ENCODE results near the gene CTBP2. TPM values are rescaled to one million over a fixed set of nuclear protein-coding genes. Genes with fewer than 3 reads are reported as not detected.

Gene CTBP2
- total RNA-seq, 1 experiment from 2014 or later, result 125 TPM

DNA sequence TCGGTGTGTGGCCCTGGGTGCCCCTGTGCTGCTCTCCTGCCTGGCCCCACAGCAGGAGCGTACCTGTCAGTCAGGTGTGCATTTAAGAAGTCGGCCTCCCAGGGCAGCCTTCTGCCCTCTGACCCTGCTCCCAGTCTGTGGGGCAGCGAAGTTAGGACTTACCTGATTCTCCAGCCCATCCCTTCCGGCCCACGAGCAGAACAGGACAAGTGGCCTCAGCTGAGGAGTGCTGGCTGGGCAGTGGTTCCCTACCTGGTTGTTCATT, 24.7 kb downstream of the CTBP2 start:
- Histone ChIP-seq H3K9me3 (ENCODE audit: control insufficient read depth, insufficient read depth, low read depth, low read length) (no peaks in the 10 kb centered on the region), H3K4me1 (ENCODE audit: control insufficient read depth, insufficient read depth, low read length) (peaks cover 31% of the 10 kb centered on the region), H3K4me3 (ENCODE audit: low read depth in 2 of 2, low read length in 2 of 2) (no peak overlapping the region), H3K27me3 (ENCODE audit: control insufficient read depth, insufficient read depth, low read length) (no peaks in the 10 kb centered on the region), H3K36me3 (ENCODE audit: control insufficient read depth, insufficient read depth, low read length) (0 out of 2 replicates have a peak, but pooled peaks cover 2% of the 10 kb centered on the region), H3K27ac (ENCODE audit: low read length) (no peak overlapping the region)
- in situ Hi-C loops (cut with HindIII; ENCODE audit: low pct_unique_long_range_greater_than_20kb, low sequenced_read_pairs) (no loop called here), intact Hi-C loops (cut with micrococcal nuclease; ENCODE audit: unreplicated experiment) (no loop called here)
- ChIA-PET CTCF (no interaction called here), POLR2A (no interaction called here)
- BruUV-seq (replicated peaks), result no TSS peak
- TF ChIP-seq, protein P1, sequence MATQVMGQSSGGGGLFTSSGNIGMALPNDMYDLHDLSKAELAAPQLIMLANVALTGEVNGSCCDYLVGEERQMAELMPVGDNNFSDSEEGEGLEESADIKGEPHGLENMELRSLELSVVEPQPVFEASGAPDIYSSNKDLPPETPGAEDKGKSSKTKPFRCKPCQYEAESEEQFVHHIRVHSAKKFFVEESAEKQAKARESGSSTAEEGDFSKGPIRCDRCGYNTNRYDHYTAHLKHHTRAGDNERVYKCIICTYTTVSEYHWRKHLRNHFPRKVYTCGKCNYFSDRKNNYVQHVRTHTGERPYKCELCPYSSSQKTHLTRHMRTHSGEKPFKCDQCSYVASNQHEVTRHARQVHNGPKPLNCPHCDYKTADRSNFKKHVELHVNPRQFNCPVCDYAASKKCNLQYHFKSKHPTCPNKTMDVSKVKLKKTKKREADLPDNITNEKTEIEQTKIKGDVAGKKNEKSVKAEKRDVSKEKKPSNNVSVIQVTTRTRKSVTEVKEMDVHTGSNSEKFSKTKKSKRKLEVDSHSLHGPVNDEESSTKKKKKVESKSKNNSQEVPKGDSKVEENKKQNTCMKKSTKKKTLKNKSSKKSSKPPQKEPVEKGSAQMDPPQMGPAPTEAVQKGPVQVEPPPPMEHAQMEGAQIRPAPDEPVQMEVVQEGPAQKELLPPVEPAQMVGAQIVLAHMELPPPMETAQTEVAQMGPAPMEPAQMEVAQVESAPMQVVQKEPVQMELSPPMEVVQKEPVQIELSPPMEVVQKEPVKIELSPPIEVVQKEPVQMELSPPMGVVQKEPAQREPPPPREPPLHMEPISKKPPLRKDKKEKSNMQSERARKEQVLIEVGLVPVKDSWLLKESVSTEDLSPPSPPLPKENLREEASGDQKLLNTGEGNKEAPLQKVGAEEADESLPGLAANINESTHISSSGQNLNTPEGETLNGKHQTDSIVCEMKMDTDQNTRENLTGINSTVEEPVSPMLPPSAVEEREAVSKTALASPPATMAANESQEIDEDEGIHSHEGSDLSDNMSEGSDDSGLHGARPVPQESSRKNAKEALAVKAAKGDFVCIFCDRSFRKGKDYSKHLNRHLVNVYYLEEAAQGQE (IDR thresholded peaks at IDR 0.05; ENCODE audit: insufficient read depth in 1 of 2, low read depth in 2 of 2, low read length in 1 of 2), result no peak
- TF ChIP-seq TCF7L2 (IDR thresholded peaks at IDR 0.05; ENCODE audit: low read depth, low read length), result no peak
- no peak for TF ChIP-seq POLR2AphosphoS5 (IDR thresholded peaks at IDR 0.05; ENCODE audit: low read depth, low read length)
- no peak for TF ChIP-seq SIN3A (IDR thresholded peaks at IDR 0.05; ENCODE audit: borderline replicate concordance, insufficient read depth, low read depth, low read length)
- DNase-seq (ENCODE audit: low read depth, low spot score) (no peak), ATAC-seq (no peak)

DNA sequence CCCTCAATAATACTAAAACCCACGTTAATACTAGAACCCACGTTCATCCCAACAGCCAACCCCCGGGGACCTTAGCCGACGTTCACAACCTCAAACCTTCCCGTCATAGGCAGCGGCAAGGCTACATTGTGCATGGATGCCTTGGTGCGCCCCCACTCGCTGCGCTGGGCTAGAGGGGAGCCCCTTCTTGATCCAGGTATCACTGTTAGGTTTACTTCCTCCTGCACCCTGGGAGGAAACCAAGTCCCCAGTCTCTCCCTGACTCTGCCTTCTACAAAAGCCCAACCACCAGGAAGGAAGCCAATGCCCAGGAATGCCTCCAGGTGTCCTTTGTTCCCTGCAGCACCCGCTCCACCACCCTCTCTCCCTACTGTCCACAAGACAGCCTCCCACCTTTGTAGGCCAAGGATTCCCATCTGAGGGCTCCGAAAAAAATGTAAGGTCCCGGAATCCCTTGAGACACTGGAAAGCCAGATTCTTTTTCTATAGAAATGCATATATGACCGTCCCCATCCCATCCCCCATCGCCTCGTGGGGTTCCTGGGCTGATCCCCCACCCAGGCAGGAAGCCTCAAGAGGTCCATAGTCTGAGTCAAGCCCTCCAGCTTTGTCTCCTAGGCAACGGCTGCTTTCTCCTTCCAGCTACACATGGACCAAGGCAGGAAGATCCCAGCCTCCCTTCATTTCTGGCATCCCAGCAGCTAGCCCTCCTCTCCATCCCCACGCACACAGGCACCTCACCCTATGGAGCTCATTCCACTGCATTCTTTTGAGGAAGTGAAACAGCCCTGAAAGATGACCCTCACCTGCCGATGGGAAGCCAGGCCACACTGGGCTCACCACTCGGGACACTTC, 25.2 kb downstream of the CTBP2 start:
- no peak for DNase-seq (ENCODE audit: low read depth, low spot score)
- no peaks in the 10 kb centered on the region for H3K9me3 ChIP-seq (ENCODE audit: control insufficient read depth, insufficient read depth, low read depth, low read length)
- no peak overlapping the region for H3K4me3 ChIP-seq (ENCODE audit: low read depth in 2 of 2, low read length in 2 of 2)
- intact Hi-C loops (cut with micrococcal nuclease; ENCODE audit: unreplicated experiment), result no loop called here
- ATAC-seq, result no peak
- POLR2A ChIA-PET, result no interaction called here
- in situ Hi-C loops (cut with HindIII; ENCODE audit: low pct_unique_long_range_greater_than_20kb, low sequenced_read_pairs), result no loop called here
- H3K27ac ChIP-seq (ENCODE audit: low read length), result no peak overlapping the region
- BruUV-seq (replicated peaks), result no TSS peak
- 0 out of 2 replicates have a peak, but pooled peaks cover 2% of the 10 kb centered on the region for H3K36me3 ChIP-seq (ENCODE audit: control insufficient read depth, insufficient read depth, low read length)
- TF ChIP-seq, protein P1 (IDR thresholded peaks at IDR 0.05; ENCODE audit: insufficient read depth in 1 of 2, low read depth in 2 of 2, low read length in 1 of 2), result no peak
- TF ChIP-seq POLR2AphosphoS5 (IDR thresholded peaks at IDR 0.05; ENCODE audit: low read depth, low read length) (no peak), SIN3A (IDR thresholded peaks at IDR 0.05; ENCODE audit: borderline replicate concordance, insufficient read depth, low read depth, low read length) (no peak), TCF7L2 (IDR thresholded peaks at IDR 0.05; ENCODE audit: low read depth, low read length) (no peak)
- TF ChIP-seq, protein P2, sequence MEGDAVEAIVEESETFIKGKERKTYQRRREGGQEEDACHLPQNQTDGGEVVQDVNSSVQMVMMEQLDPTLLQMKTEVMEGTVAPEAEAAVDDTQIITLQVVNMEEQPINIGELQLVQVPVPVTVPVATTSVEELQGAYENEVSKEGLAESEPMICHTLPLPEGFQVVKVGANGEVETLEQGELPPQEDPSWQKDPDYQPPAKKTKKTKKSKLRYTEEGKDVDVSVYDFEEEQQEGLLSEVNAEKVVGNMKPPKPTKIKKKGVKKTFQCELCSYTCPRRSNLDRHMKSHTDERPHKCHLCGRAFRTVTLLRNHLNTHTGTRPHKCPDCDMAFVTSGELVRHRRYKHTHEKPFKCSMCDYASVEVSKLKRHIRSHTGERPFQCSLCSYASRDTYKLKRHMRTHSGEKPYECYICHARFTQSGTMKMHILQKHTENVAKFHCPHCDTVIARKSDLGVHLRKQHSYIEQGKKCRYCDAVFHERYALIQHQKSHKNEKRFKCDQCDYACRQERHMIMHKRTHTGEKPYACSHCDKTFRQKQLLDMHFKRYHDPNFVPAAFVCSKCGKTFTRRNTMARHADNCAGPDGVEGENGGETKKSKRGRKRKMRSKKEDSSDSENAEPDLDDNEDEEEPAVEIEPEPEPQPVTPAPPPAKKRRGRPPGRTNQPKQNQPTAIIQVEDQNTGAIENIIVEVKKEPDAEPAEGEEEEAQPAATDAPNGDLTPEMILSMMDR (IDR thresholded peaks at IDR 0.05), result no peak
- H3K27me3 ChIP-seq (ENCODE audit: control insufficient read depth, insufficient read depth, low read length), result no peaks in the 10 kb centered on the region
- peaks cover 31% of the 10 kb centered on the region for H3K4me1 ChIP-seq (ENCODE audit: control insufficient read depth, insufficient read depth, low read length)
- CTCF ChIA-PET, result no interaction called here

All from Panc1 (cell line).